Measurements from ENCODE around the gene NCKIPSD. TPM values are rescaled to one million over a fixed set of nuclear protein-coding genes. Genes with fewer than 3 reads are reported as not detected.

The NCKIPSD gene
- total RNA-seq, 1 donor from 2014 or later: 19.9 TPM

DNA sequence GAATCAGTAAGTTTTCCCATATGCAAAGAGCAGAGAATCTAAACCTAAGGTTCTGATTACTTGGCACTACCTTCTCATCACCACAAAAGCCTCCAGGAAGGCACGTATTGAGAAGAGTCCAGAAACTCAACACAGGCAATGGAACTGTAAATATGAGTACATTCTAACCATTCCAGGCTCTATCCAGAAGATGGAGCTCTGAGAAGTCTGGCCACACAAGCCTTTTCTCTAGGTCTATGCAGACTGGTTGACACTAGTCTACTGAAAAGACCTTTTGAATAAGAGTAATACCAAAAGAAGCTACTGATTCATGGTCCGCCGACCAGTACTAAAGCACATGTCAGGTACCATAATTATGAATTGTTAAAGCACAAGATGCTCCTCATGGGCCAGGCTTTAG lies 12.2 kb upstream of the NCKIPSD start:
- no peak for DNase-seq (ENCODE audit: low spot score)

DNA sequence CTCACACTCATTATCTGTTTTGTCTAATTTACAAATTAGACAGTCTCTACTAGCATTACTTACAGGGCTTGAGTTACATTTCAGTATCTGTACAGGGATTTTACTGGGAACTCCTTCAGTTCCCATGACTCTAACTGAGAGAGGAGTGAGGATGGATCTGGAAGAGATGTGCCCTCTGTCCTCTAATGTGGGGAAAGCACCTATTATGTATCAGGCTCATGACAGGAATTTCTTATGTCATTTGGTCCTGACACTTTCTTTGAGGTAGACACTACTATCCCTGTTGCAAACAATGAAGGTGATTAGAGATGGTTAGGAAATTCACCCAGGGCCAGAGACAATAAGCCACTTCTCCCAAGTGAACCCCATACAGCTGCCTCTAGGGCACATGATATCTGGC lies 10.9 kb upstream of the NCKIPSD start:
- no peak for DNase-seq (ENCODE audit: low spot score)

DNA sequence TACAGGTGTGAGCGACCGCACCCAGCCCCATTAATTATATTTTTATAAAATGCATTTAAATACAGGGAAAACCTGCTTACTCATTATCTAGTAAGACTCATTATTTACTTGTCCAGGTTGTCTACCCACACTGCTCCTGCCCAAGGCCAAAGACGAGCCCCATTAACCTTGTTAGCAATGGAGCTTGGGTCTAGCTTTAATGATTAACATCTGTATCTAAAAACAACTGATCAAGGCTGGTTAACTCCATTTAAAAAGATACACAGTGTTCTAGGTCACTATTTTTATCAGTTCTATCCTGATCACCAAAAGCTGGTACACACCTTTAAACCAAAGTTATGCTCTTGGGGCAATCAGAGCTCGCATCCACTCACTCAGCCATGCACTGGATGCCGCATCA lies 10.4 kb upstream of the NCKIPSD start:
- no peak for DNase-seq (ENCODE audit: low spot score)

DNA sequence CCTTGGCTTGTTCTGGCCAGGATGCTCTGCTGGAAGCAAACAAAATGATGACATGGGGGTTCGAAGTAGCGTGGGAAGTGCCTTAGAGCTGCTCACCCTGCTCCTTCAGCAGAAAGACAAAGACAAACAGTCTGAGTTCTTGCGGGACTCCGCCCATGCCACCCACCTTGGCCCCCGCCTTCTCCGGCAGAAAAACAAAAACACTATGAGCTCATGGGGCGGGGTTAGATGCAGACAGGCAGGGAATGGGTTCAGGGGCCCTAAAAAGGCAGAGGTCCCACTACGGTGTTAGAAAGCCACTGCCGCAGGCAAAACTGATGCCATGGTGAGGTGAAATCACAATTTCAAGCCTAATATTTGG lies 9.7 kb upstream of the NCKIPSD start:
- DNase-seq (ENCODE audit: low spot score): no peak

DNA sequence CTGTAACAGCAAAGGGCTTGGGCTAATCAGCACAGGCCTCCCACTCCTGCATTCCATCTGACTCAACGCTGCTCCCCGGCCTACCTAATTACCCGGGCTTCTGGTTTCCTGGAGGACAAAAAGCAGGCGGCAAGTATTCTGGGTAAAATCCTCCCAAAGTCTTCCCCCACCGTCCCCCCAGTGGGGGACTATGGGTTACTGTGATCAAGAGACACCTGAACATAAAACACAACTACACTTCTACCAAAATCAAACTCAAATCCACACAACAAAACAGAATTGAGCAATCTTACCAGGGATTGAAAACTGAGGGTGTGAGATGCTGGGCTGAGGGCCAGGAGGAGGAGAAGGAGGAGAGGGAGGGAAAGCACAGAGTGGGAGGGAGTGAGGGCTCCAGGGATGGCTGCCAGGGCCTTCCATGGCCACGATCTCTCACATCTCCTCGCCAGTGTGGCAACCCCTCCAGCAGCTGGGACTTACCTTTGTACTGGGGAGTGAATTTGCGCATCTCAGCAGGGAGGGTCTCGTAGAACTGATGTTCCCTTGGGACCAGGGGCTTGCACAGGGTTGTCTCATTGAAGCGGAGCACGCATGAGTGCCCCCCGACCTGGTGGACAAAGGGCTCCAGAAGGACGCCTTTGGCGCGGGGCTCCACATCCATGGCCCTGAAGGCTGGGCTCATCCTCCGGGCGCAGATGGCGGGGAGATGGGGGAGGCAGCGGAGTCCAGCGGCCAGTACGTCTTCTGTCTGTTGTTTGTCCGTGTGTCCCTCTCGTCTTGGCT lies 9.1 kb upstream of the NCKIPSD start:
- DNase-seq (ENCODE audit: low spot score): no peak

DNA sequence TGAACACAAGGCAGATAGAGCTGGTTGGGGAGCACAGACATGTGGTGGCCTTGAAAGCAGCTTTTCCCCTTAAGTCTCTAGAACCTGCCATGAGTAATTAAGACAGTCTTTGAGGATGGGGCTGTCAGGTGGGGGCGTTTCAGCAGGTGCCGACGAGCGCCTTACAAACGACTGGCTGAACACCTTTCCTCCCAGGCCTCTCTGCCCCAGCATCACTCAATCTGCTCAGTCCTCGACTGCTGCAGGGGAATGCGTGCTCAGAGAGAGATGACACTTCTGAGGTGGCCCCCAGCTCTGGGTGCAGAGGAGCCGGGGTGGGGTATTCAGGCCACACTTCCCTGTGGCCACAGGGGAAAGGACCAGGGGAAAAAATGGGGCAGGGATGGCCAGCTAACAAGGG lies 8.1 kb upstream of the NCKIPSD start:
- no peak for DNase-seq (ENCODE audit: low spot score)

DNA sequence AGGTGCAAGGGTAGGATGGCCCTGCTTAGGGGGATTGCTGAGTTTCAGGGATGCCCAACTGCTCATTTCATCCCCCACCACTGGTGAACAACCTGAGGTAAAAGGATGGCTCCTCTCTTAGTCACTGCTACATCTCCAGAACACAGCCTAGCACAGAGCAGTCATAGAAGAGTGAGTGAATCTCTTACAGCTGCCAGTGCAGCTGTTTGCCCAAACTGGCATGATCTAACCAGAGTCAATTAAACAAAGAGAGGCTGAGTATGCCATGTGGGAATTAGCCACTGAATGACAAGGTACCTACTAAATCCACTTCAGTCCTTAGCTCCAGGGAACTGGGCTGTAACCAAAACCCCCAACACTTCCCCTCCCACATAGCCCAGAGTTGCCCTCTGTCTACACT lies 6.8 kb upstream of the NCKIPSD start:
- DNase-seq (ENCODE audit: low spot score): no peak

DNA sequence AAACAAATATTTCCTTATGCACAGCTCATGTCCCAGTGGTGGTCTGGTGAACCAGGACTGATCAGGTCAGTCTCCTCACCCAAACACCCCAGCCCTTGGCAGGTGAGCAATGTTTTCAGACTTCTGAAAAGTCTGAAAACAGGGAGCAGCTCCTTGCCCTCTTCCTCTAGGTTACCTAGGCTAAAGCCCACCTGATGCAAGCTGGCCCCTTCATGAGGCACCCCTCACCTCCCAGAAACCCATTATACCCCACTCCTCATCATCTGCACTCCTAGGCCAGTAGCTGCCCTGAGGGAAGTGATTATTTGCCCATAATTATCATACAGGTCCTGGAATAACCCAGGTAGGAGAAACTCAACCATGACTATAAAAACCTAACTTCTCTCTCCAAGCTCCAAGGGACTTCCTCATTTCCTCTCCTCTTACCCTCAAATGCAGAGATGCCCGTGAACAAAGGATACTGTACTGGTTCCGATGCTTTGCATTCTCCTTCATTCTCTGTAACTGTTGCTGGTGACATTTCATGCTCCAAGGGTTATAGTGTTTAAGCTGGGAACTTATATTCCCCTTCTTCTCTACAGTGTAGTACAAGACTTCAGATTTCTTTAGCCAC lies 5.2 kb upstream of the NCKIPSD start:
- no peak for DNase-seq (ENCODE audit: low spot score)

DNA sequence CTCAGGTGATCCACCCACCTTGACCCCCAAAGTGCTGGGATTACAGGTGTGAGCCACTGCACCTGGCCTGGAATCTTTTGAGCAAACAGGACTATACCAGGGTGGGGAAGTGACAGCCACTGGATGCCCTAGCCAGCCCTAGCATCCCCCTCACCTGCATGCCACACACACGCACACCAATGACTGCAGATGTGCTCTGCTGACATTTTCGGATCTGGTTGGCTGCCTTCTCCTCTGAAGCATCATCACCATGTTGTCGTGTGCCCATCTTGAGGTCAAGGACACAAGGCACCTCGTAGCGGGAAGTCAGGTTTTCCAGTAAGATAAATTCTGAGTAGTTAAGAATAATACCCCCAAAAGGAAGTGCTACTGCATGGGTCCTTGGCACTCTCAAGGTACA lies 3.7 kb upstream of the NCKIPSD start:
- DNase-seq (ENCODE audit: low spot score): no peak

DNA sequence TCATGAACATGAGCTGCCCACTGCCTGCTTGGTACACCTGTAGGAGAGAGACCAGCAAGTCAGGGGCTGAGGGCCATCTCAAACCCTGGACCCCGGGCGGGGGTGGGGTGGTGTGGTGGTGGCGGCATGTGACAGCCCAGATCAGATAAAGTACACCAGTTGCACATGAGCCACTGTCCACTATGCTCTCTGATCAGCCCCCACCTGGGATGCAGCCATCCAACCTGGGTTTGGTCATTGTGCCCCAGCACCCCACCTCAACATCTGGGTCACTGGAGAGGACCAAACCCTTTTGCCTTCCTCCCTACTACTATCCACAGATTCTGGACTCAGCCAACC lies 3.0 kb upstream of the NCKIPSD start:
- DNase-seq (ENCODE audit: low spot score): no peak

DNA sequence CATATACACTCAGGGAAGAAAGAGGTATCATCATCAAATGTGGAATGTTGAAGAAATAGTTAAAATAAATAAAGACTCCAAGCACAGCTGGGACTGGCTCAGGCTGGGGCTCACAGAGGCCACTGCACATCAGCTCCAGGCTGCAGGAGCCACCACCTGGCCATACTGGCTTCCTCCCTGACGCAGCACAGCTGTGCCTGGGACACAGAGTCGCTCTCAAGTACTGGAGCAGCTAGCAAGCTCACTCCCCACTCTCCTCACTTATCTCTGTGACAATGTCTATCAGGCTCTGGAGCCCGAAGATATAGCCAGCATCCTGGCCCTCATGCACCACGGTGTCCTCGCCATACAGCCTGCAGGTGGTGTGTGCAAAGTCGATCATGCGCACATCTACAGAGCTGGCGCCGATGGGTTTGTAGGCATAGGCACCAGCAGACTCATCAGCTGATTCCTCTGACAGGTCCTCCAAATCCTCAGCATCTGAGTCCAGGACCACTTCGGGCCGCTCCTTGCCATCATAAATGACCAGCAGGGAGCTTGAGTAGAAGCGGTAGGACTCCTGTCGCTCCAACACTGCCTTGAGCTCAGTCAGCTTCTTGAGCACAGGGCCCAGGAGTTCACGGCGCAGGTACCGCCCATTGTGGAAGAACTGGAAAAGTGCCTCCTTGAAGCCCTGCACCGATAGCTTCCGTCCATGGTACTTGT lies 2.5 kb upstream of the NCKIPSD start:
- DNase-seq (ENCODE audit: low spot score): no peak

DNA sequence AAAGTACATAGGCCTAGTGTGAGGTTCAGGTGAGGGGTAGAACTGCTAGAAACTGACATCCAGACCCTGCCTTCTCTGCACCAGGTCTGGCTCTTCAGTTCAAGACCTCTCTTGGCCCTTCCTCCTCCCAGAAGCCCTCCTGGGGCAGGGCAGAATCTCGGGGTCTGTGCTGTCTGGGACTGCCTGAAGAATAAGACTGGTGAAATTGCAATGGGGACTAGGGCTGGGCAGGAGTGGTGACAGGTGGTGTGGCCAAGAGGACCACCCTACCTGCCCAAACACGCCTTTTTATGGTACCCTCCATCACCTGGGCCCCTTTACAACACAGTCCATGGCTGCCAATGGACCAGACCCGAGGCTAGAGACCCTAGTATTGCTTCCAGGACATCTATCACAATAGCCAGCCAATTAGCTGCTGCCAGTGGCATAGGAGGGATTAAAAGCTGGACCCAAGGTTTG lies 1.5 kb upstream of the NCKIPSD start:
- DNase-seq (ENCODE audit: low spot score): no peak

DNA sequence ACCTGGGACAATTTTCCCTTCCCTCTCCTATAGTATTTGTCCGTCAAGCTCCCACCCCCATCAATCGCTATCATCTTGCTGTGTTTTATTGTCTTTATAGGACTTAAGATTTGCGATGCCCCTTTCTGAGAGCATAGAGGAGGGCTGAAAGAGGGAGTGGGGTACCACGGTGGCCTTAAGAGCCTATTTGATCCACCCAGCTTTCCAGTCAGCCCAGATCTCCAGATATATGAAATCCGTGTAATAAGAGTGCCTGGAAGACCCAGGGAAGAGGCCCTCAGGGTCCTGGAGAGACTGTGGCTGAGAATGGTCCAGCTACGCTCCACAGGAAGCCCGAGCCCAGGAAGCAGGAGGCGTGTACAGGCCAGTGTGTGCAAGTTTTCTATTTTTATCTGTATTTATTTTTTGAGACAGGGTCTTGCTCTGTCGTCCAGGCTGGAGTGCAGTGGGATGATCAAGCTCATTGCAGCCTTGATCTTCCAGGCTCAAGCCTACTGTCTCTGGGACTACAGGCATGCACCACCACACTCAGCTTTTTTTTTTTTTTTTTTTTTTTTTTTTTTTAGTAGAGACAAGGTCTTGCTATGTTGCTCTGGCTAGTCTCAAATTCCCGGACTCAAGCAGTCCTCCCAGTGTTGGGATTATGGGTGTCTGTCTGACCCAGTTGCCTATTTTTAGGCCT lies 964 bp upstream of the NCKIPSD start:
- DNase-seq (ENCODE audit: low spot score): no peak

DNA sequence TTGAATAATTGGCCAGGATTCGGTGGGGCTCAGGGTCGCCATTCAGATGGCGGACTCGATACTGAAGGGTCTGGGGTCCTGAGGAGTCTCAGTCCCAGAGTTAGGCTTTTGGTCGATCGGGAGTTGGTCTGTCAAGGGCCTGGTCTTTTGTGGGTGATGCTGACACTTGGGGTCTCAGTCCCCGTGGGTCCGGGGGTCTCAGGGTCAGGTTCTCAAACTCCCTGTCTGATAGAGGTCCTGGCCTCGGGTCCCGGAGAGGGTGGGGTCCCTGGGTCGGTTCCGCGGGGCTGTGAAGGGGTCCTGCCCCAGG lies 467 bp downstream of the NCKIPSD start:
- no peak for DNase-seq (ENCODE audit: low spot score)

DNA sequence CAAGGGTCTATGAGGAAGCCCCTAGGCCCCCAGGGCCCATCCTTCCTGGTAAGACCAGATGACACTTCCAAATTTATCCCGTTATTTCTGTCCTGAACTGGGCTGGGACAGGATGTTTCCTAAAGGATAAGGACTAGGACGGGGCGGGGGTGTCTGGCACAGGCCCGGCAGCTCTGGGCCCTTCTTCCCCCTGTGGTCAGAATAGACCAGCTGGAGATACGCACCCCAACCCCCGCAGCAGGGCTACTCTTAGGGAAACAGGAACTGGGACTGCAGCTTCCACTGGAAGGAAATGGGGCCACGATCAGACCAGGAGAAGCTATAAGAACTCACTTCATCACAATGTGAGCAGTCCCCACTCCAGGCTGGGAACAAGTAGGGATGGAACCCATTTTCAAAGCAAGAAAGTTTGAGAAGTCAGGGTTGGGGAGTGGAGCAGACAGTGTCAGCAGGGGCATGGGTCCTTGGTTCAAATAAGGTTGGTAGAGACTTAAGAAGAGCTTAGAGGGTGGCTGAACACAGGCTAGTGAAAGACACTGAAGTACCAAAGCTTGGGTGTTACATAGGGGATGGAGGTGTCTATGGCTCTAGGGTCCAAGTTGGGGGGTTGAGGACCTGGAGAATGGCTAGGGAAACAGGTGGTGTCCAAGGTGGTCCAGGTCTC lies 1.1 kb downstream of the NCKIPSD start:
- no peak for DNase-seq (ENCODE audit: low spot score)

DNA sequence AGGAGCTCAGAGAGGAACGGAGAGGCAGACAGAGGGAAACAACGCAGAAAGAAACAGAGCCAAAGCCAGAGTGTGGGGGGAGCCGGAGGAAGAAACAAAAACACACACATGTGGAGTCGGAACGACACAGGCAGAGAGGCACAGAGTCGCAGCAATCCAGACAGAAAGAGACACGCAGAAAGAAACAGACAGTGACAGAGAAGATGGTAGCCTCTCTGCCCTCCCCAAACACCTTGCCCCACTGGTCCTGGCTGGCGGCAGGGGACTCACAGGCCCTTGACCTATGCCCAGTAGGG lies 1.7 kb downstream of the NCKIPSD start:
- no peak for DNase-seq (ENCODE audit: low spot score)

DNA sequence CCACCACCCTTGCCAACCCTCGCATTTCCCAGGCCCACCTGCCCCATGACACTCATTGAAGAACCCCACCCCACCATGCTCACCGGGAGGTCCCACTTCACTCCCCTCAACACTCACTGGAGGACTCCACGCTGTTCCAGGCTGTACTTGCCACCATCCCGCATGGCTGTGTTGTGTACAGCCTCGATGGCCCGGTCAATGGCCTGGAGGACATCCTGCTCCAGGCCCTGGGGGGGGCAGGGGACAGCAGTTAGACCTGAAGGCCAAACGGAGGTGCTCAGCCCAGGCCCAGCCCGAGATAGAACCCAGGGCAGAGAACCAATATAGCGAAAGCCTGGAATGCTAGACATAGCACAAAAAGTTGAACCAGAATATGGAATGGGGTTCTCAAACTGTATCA lies 2.9 kb downstream of the NCKIPSD start:
- DNase-seq (ENCODE audit: low spot score): no peak

DNA sequence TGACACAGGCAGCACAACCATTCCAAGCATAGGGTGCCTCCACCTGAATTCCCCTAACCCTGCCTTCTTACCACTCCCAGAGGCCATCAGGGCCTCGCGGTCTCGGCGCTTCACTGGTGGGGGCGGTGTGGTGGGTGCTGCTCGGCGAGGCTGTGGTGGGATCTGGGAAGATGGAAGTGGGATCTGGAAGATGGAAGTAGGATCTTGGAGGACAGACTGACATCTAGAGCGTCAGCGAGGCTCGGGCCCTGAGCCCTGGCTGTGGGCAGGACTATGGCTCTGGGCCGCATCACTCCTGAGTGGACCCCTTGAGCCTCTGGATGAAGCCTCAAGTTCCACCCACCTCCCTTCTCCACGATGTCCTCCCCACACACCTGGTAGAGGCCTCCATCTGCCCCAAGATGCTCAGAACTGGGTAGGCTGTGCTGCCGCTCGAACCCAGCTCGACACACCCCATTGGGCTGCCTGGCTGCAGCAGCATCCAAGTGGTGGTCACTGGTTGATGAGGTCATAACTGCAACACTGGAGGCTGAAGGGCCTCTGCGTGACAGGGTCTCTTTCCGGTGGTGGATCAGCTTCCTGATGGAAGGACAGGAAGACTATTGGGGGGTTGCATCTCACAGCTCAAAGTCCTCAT lies 3.6 kb downstream of the NCKIPSD start:
- DNase-seq (ENCODE audit: low spot score): no peak

DNA sequence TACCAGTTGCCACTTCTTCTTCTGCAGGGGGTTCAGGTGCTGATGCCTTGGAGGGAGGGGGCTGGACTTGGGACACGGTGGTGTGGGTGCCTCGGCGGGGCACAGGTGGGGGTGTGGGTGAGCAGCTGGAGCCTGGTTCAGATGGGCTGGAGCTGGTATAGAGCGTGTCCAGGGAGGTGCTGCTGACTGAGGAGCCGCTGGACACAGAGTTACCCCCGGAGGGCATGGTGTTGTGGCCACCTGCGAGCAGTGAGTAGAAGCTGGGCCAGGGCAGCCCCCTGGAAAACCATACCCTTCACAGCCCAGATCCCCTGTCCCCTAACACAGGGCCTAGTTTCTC lies 4.2 kb downstream of the NCKIPSD start:
- no peak for DNase-seq (ENCODE audit: low spot score)

DNA sequence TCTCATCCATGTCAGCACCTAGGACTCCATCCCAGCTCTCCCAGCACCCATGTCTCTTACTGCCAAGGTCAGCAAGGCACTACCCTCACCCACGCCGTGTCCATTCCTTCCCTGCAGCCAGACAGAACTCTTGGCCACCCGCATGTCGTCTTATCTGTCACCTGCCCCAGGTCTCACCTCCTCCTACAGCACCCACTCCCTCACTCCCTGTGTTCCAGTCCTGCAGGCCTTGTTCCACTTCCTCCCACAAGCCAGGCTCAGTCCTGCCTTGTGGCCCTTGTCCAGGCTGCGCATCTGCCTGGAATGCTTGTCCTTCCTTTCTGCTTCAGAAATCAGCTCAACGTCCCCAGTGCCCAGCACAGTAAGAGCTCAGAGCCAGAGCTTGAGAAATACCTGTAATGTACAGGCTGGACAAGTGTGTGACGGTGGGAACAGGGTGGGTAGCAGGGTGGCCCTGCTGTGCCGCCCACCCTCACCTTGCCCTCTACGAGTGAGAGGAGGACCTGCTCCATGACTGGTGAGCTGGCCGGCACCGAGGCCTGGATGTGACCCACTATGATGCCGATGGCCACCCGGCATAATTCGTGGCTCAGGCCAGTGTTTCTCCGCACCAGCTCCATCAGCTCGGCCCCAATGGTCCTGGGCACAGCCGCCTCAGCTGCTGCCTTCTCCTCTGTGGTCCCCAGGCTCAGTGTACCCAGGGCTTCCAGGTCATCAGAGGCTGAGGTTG lies 4.7 kb downstream of the NCKIPSD start:
- DNase-seq (ENCODE audit: low spot score): no peak
